K562 (cell line): ENCODE results near the gene CLSTN1. TPM values are rescaled to one million over a fixed set of nuclear protein-coding genes. Genes with fewer than 3 reads are reported as not detected.

Source experiments
- E2F1 ChIP-seq: sonication (generic); formaldehyde crosslinking; IDR thresholded peaks from 2 replicates; pipeline ENCODE4 v1.8.1; 2023; ENCODE audit warnings: mild to moderate bottlenecking, missing genetic modification reagents, moderate library complexity
- MTA3 ChIP-seq: fragments of 450-650 bp; formaldehyde crosslinking; IDR thresholded peaks from 2 replicates; pipeline ENCODE4 v1.6.1; 2017; ENCODE audit warnings: mild to moderate bottlenecking, borderline replicate concordance
- PHF20 ChIP-seq: fragments of 450-650 bp; IDR thresholded peaks from 2 replicates; pipeline ENCODE4 v1.6.1; 2018; ENCODE audit not compliant: partially characterized antibody
- polyA plus RNA-seq, 8 experiments: library from polyadenylated mRNA; depleted of rRNA in 4 of 8; stranded (reverse) in 5 of 8; unstranded in 3 of 8; fragments of >200 nt; fragmentation: Nextera tagmentation in 2 of 8; fragmentation: Illumina TruSeq in 1 of 8; extraction: Ambion mirVana in 2 of 8; extraction: Trizol in 1 of 8; gene quantifications; 2 replicates each; pipeline versions ENCODE4 v1.2.1 to v1.2.3, GENCODE V29; 2011 to 2014; ENCODE audit warnings: inconsistent platforms in 1 of 8, missing spikeins in 1 of 8
- total RNA-seq, 7 experiments: library from RNA; depleted of rRNA in 6 of 7; stranded (reverse); fragments of >200 nt in 6 of 7; fragmentation: Illumina TruSeq in 2 of 7; extraction: Trizol in 2 of 7; gene quantifications; 2 replicates each; pipeline versions ENCODE4 v1.2.1 to v1.2.3, GENCODE V29; 2011 to 2021; ENCODE audit warnings: low replicate concordance in 1 of 7
- TF ChIP-seq, protein P1 (sequence below): fragments of 200-600 bp; sonication (generic); IDR thresholded peaks from one replicate; pipeline ENCODE4 v1.6.1; 2012; ENCODE audit warnings: mild to moderate bottlenecking, low read depth, low read length, inconsistent platforms
- TF ChIP-seq, protein P2 (sequence below): sonication (generic); formaldehyde crosslinking; IDR thresholded peaks from 2 replicates; pipeline ENCODE4 v1.8.1; 2023; ENCODE audit warnings: mild to moderate bottlenecking, missing genetic modification reagents

Gene CLSTN1
- total and polyA plus RNA-seq, 9 of the 15 experiments (the other 6 are each of a cell fraction or from before 2014, with no cell fraction given): 1.1 to 32.5 (median 13.3) TPM

DNA sequence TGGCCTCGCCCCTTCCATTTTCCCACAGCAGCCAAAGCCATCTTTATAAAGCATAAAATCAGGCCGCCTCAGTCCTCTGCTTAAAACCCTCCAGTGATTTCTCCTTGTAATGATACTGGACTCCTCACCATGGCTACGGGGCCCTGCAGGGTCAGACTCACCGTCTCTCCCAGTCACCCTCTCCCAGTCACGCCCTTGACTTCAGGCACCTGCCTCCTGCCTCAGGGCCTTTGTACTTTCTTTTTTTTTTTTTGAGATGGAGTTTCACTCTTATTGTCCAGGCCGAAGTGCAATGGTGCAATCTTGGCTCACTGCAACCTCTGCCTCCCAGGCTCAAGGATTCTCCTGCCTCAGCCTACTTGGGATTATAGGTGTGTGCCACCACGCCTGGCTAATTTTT lies 124.4 kb downstream of the CLSTN1 start (continued):
- TF ChIP-seq, protein P1, sequence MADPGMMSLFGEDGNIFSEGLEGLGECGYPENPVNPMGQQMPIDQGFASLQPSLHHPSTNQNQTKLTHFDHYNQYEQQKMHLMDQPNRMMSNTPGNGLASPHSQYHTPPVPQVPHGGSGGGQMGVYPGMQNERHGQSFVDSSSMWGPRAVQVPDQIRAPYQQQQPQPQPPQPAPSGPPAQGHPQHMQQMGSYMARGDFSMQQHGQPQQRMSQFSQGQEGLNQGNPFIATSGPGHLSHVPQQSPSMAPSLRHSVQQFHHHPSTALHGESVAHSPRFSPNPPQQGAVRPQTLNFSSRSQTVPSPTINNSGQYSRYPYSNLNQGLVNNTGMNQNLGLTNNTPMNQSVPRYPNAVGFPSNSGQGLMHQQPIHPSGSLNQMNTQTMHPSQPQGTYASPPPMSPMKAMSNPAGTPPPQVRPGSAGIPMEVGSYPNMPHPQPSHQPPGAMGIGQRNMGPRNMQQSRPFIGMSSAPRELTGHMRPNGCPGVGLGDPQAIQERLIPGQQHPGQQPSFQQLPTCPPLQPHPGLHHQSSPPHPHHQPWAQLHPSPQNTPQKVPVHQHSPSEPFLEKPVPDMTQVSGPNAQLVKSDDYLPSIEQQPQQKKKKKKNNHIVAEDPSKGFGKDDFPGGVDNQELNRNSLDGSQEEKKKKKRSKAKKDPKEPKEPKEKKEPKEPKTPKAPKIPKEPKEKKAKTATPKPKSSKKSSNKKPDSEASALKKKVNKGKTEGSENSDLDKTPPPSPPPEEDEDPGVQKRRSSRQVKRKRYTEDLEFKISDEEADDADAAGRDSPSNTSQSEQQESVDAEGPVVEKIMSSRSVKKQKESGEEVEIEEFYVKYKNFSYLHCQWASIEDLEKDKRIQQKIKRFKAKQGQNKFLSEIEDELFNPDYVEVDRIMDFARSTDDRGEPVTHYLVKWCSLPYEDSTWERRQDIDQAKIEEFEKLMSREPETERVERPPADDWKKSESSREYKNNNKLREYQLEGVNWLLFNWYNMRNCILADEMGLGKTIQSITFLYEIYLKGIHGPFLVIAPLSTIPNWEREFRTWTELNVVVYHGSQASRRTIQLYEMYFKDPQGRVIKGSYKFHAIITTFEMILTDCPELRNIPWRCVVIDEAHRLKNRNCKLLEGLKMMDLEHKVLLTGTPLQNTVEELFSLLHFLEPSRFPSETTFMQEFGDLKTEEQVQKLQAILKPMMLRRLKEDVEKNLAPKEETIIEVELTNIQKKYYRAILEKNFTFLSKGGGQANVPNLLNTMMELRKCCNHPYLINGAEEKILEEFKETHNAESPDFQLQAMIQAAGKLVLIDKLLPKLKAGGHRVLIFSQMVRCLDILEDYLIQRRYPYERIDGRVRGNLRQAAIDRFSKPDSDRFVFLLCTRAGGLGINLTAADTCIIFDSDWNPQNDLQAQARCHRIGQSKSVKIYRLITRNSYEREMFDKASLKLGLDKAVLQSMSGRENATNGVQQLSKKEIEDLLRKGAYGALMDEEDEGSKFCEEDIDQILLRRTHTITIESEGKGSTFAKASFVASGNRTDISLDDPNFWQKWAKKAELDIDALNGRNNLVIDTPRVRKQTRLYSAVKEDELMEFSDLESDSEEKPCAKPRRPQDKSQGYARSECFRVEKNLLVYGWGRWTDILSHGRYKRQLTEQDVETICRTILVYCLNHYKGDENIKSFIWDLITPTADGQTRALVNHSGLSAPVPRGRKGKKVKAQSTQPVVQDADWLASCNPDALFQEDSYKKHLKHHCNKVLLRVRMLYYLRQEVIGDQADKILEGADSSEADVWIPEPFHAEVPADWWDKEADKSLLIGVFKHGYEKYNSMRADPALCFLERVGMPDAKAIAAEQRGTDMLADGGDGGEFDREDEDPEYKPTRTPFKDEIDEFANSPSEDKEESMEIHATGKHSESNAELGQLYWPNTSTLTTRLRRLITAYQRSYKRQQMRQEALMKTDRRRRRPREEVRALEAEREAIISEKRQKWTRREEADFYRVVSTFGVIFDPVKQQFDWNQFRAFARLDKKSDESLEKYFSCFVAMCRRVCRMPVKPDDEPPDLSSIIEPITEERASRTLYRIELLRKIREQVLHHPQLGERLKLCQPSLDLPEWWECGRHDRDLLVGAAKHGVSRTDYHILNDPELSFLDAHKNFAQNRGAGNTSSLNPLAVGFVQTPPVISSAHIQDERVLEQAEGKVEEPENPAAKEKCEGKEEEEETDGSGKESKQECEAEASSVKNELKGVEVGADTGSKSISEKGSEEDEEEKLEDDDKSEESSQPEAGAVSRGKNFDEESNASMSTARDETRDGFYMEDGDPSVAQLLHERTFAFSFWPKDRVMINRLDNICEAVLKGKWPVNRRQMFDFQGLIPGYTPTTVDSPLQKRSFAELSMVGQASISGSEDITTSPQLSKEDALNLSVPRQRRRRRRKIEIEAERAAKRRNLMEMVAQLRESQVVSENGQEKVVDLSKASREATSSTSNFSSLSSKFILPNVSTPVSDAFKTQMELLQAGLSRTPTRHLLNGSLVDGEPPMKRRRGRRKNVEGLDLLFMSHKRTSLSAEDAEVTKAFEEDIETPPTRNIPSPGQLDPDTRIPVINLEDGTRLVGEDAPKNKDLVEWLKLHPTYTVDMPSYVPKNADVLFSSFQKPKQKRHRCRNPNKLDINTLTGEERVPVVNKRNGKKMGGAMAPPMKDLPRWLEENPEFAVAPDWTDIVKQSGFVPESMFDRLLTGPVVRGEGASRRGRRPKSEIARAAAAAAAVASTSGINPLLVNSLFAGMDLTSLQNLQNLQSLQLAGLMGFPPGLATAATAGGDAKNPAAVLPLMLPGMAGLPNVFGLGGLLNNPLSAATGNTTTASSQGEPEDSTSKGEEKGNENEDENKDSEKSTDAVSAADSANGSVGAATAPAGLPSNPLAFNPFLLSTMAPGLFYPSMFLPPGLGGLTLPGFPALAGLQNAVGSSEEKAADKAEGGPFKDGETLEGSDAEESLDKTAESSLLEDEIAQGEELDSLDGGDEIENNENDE: no peak
- TF ChIP-seq PHF20 (no peak), MTA3 (no peak), E2F1 (no peak)
- TF ChIP-seq, protein P2, sequence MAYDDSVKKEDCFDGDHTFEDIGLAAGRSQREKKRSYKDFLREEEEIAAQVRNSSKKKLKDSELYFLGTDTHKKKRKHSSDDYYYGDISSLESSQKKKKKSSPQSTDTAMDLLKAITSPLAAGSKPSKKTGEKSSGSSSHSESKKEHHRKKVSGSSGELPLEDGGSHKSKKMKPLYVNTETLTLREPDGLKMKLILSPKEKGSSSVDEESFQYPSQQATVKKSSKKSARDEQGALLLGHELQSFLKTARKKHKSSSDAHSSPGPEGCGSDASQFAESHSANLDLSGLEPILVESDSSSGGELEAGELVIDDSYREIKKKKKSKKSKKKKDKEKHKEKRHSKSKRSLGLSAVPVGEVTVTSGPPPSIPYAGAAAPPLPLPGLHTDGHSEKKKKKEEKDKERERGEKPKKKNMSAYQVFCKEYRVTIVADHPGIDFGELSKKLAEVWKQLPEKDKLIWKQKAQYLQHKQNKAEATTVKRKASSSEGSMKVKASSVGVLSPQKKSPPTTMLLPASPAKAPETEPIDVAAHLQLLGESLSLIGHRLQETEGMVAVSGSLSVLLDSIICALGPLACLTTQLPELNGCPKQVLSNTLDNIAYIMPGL (CRISPR knock-in tag): no peak
- TF ChIP-seq, all 486 proteins: peak for 0
